Fibroblast of peridontal ligament (primary cell): ENCODE results near the gene CACNA1B.
"Not testable (repeated sequence)": the region's sequence is repeated elsewhere in the genome, so short reads cannot be mapped to it uniquely, and the experiment has no call there.

ENCODE experiments used
- DNase-seq: peaks from one replicate; pipeline ENCODE4 v3.0.0-alpha.2; 2010; ENCODE audit errors: extremely low read depth

The CACNA1B gene

GRCh38 chr9:138015021-138015829, 137.6 kb downstream of the CACNA1B start:
- no peak for DNase-seq

DNA sequence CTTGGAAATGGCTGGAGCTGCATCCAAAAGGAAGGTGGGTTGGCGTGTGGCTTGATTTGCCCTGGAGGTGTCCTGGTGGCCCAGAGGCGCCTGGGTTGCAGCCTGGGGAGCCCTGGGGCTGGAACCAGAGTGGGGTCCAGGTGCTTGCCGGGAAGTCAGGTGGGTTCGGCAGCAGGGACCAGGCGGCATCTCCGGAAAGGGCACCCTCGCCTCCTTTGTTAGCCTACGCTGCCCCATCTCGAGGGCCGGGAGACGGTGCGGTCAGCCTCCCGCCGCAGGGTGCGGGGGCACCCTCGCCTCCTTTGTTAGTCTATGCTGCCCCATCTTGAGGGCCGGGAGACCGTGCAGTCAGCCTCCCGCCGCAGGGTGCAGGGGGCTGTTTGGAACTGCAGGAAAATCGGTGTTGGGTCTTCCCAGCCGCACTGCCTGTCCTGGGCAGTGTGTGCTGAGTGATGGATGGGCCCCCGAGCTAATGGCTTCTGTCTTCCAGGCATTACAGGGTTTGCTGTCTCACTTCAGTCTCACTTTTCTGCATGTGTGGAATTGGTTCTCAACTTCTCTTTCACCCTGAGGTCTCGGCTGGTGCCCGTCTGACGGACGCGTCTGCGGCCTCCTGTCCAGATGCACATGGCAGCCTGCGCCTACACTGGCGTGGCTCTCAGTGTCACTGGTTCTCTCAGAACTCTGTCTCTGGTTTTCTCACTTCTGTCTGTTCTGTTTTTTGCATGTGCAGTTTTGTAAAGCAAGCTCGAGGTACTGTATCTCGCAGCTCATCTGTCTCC, 139.0 kb downstream of the CACNA1B start:
- DNase-seq: no peak

GRCh38 chr9:138017200-138017599, 139.6 kb downstream of the CACNA1B start:
- no peak for DNase-seq

DNA sequence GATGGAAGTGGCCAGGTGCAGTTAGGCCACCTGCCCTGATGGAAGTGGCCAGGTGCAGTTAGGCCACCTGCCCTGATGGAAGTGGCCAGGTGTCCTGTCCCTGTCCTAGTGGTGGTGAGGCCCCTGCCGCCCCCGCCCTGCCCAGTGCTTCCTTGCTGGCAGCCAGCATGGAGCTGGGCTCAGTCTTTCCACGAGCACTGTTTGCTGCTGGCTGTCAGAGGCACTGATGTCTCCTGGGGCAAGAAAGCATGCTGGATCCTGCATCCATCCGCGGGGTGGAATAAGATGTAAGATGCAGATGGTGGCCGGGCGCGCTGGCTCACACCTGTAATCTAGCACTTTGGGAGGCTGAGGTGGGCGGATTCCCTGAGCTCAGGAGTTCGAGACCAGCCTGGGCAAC, 141.9 kb downstream of the CACNA1B start:
- not testable (repeated sequence) for DNase-seq

DNA sequence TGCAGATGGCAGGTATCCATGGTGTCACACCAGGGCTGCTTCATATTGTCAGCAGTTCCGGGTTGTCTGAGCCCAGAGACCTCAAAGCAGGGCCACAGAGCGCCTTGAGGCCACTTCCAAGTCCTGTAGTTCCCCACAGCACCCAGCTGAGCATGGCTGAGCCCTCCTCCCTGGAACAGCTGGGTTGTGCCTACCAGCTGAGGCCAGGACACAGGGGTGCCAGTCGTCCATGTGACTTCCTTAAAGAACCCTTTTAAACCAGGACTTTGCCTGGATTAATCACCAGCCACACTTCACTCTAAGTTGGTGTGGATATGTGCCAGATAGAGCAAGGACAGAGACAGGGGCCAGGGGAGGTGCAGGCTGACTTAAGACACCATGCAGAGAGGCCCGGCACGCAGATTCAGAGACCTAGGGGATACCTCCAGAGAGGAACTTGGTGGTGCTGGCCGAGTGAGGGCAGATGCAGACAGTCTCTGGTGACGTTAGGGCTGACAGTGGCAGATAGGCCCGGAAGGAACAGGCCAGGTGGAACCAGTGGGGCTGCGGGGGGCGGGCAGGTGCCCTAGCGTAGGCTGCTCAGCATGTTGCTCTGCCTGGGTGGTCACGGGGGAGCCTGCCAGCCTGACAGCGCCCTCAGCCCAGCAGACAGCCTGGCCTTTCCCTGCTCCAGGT, 142.7 kb downstream of the CACNA1B start:
- no peak for DNase-seq

DNA sequence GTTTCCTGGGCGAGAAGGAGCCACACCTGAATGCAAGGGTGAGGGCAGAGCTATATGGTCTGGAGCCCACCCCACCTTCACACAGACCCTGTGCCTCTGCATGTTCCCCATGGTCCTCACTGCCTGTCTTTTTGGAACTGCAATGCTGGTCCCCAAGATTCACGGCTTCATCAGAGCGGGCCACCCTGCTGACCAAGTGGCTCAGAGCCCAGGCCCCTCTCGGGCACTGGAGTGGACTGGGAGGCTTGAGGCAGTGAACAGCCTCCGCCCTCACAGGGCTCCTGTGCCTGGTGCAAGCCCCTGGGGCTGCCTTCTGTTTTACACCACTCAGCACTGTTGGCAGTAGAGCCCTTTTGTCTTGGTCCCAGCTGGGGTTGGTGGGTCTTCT, 143.2 kb downstream of the CACNA1B start:
- no peak for DNase-seq

GRCh38 chr9:138021251-138022056, 143.9 kb downstream of the CACNA1B start:
- no peak for DNase-seq

GRCh38 chr9:138022121-138022741, 144.6 kb downstream of the CACNA1B start:
- DNase-seq: no peak

DNA sequence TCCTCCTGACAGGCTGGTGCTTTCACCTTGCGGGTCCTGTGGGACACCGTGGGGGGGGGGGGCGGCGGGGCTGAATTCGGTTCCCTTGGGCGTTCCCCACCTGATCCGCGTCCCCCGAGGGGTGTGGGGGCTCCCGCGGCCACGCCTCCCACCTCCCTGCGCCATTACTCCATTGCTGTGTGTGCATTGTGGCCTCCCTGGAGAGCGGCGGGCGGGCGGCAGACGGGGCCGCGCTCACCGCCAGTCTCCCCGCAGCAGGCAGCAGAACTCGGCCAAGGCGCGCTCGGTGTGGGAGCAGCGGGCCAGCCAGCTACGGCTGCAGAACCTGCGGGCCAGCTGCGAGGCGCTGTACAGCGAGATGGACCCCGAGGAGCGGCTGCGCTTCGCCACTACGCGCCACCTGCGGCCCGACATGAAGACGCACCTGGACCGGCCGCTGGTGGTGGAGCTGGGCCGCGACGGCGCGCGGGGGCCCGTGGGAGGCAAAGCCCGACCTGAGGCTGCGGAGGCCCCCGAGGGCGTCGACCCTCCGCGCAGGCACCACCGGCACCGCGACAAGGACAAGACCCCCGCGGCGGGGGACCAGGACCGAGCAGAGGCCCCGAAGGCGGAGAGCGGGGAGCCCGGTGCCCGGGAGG, 145.3 kb downstream of the CACNA1B start:
- no peak for DNase-seq

GRCh38 chr9:138023394-138024124, 146.0 kb downstream of the CACNA1B start:
- no peak for DNase-seq

DNA sequence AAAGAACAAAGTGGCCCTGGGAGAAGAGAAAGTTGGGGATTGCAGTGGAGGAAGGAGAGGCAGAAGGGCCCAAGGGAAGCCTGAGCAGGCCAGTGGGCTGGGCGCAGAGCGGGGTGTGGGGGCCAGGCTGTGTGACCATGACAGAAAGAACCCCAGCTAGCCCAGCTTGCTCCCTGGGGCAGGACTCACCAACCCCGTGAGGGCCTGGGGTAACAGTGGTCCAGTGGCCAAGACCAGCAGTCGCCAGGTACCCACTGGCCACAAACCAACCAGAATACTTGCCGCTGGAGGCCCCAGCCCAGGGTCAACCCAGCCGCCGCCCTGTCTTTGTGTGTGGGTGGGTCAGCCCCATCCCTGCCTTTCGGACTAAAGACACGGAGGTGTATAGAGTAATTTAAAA, 146.5 kb downstream of the CACNA1B start:
- no peak for DNase-seq

- no peak for DNase-seq
Observed at GRCh38 chr9:138024831-138025291, 147.3 kb downstream of the CACNA1B start.

DNA sequence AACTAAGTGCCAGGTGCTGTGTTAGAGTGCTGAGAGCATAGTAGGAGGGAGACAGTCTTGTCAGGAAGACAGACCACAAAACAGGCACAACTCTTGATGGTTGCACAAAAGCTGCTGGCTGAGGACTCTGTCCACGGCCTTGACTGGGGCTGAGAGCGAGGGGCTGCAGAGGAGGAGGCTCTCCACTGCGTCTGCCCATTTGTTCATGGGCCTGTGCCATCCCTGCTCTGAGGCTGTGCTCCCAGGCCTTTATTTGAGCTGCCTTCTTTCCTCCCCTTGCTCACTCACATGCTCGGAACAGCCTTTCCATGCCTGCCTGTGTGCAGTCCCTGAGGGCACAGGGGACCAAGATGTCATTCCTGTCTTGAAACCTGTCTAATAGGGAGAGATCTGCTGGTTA, 147.8 kb downstream of the CACNA1B start:
- no peak for DNase-seq

DNA sequence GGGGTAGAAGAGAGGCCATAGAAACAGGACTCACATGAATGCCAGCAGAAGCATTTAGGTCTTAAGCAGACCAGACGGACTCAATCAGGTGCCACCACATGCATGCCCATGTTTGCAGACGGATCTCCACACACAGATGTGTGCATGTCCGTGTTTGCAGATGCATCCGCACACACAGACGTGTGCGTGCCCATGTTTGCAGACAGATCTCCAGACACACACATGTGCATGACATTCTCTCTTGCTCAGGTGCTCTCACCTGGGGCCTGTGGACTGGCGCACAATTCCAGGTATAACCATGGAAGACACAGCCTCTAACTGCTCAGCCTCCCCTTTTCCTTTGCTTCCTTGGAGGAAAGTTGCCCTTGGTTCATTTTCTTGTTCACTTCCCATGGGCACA, 148.3 kb downstream of the CACNA1B start:
- no peak for DNase-seq

DNA sequence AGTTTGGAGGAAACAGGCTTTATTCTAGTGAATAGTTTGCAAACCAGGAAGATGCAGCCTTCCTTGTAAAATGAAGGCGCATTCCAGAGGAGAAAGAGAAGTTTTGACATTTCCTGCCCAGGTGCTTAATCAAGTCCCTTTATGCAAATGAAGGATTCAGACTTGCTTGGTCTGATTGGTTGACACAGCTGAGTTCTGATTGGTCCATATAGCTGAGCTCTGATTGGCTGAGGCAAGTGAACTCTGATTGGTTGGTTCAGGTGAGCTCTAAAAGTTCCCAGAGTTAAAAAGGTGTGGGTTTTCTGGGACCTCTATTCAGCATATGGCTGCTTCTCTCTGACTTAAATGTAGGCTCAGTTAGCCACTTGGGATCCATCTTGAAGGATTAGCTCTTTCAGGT, 151.0 kb downstream of the CACNA1B start:
- DNase-seq: no peak

GRCh38 chr9:138031186-138031585, 153.6 kb downstream of the CACNA1B start:
- DNase-seq: no peak

- no peak for DNase-seq
Observed at GRCh38 chr9:138033950-138034349, 156.4 kb downstream of the CACNA1B start.

DNA sequence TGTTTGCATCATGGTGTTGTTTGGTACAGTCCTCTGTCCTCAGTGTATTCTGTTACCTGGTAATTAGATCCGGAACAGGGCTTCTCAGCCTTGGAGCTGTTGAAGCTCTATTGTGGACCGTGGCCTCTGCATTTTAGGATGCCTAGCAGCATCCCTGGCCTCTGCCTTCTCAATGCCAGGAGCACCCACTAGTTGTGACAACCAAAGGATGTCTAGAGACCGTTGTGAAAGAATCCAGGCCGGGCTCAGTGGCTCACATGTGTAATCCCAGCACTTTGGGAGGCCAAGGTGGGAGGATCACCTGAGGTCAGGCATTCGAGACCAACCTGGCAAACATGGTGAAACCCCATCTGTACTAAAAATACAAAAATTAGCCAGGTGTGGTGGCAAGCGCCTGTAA, 159.6 kb downstream of the CACNA1B start:
- DNase-seq: no peak

DNA sequence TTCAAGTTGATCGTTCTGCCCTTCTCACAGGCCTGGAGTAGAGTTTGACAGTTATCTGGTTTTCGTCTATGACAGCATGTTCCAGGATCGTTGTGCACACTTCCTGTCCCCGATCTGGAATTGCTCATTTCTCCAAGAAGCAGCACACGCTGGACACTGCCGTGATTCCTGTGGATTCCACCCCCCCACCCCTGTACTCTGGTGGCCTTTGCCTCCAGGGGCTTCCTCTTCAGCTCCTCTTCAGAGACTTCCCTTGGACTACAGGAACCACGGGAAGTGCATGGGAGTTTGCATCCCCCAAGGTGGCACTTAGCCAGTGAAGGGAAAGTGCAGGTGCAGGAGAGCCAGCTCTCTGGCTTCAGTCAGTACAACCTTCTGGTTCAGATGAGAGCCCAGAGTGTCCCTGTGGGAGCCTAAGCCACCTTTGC, 160.7 kb downstream of the CACNA1B start:
- DNase-seq: no peak
